HepG2 (cell line): ENCODE results near the gene RIPPLY1.

Experiments
- CREB1 ChIP-seq, 2 experiments: fragments of 450-650 bp in 1 of 2; IDR thresholded peaks; 2 replicates each; pipeline ENCODE4 v1.6.1; 2016 to 2017; ENCODE audit warnings: control low read depth in 1 of 2, mild to moderate bottlenecking in 1 of 2, missing compliant biosample characterization in 1 of 2, missing genetic modification characterization in 1 of 2
- EHMT2 ChIP-seq: fragments of 200-600 bp; sonication (generic); IDR thresholded peaks from 2 replicates; pipeline ENCODE4 v1.7.0; 2017; ENCODE audit warnings: antibody characterized with exemption, low read depth, low read length, borderline replicate concordance
- FIP1L1 ChIP-seq: fragments of 200-400 bp; formaldehyde crosslinking; IDR thresholded peaks from 2 replicates; pipeline ENCODE4 v1.6.1; 2018; ENCODE audit warnings: low read depth, mild to moderate bottlenecking, low read length, moderate library complexity, borderline replicate concordance; ENCODE audit not compliant: insufficient read depth
- MAFK ChIP-seq, 2 experiments: IDR thresholded peaks in 1 of 2; conservative IDR thresholded peaks in 1 of 2; 2 replicates each; pipeline ENCODE4 v1.6.1; 2011; ENCODE audit warnings: improper control_type of control experiment in 2 of 2, low read length in 2 of 2
- TAF1 ChIP-seq: sonication (generic); formaldehyde crosslinking; IDR thresholded peaks from 2 replicates; pipeline ENCODE4 v1.4.0; 2020; ENCODE audit warnings: missing genetic modification reagents
- ZFP1 ChIP-seq: IDR thresholded peaks from 2 replicates; pipeline ENCODE4 v1.6.1; 2016
- ZNF160 ChIP-seq: sonication (generic); formaldehyde crosslinking; IDR thresholded peaks from 2 replicates; pipeline ENCODE4 v1.8.0; 2022; ENCODE audit warnings: mild to moderate bottlenecking, inconsistent platforms, missing genetic modification reagents
- ZNF543 ChIP-seq: sonication (generic); formaldehyde crosslinking; IDR thresholded peaks from 2 replicates; pipeline ENCODE4 v1.4.0; 2020; ENCODE audit warnings: mild to moderate bottlenecking, missing genetic modification reagents
- ZNF660 ChIP-seq: sonication (generic); formaldehyde crosslinking; IDR thresholded peaks from 2 replicates; pipeline ENCODE4 v1.5.1; 2020; ENCODE audit warnings: mild to moderate bottlenecking, low read depth, missing genetic modification reagents, borderline replicate concordance
- TF ChIP-seq, protein P1 (sequence below): sonication (generic); formaldehyde crosslinking; IDR thresholded peaks from 2 replicates; pipeline ENCODE4 v1.4.0; 2020; ENCODE audit warnings: mild to moderate bottlenecking, missing genetic modification reagents, borderline replicate concordance
- TF ChIP-seq, protein P2 (sequence below): sonication (generic); formaldehyde crosslinking; IDR thresholded peaks from 2 replicates; pipeline ENCODE4 v1.5.1; 2020; ENCODE audit warnings: mild to moderate bottlenecking, moderate library complexity, missing genetic modification reagents
- TF ChIP-seq, protein P3 (sequence below): sonication (generic); formaldehyde crosslinking; IDR thresholded peaks from 2 replicates; pipeline ENCODE4 v1.8.1; 2023; ENCODE audit warnings: mild to moderate bottlenecking, inconsistent platforms, moderate library complexity, missing genetic modification reagents, borderline replicate concordance
- TF ChIP-seq, protein P4 (sequence below), 2 experiments: sonication (generic) in 1 of 2; formaldehyde crosslinking in 1 of 2; IDR thresholded peaks; 2 replicates each; pipeline versions ENCODE4 v1.4.0 to v1.6.1; 2018 to 2020; ENCODE audit warnings: missing genetic modification reagents in 2 of 2, borderline replicate concordance in 1 of 2, low read depth in 1 of 2, mild to moderate bottlenecking in 1 of 2, missing biosample characterization in 1 of 2

DNA sequence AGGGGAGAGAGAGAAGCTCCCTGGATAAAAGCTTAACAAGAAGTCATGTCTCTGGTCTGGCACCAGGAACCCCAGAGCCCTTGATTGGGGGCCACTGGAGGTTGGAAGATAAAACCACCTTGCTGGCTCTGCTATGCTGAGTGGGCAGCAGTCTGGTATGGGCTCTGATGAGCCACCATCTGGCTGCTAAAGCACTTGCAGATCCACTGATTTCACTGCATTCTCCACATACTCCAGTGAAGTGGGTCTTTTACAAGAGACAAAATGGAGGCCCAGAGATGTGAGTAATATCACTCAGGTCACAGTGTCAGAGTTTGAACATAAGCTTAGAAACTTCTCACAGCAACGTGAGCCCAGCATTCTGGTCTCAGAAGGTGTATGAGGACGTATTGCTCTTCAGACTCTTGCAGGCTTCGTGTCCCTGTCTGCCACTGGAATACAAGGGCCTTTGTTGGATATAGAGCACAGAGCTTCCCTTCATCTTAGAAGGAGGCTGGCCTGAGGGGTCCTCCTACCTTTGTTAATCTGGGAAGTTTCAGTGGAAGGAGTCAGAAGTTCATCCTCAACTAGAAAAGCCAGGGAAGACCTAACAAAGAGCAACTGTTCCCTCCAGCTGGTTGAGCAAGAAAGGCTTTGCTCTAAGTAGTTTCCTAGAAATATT is 28.8 kb upstream of the RIPPLY1 start:
- TF ChIP-seq ZFP1 (CRISPR knock-in tag) (no peak), ZNF160 (CRISPR knock-in tag) (no peak), MAFK (conservative IDR thresholded peaks at IDR 0.05 in 1 of 2, IDR thresholded peaks at IDR 0.05 in 1 of 2; ENCODE audit: low read length in 2 of 2) (no peak), TAF1 (CRISPR knock-in tag) (no peak), ZNF543 (CRISPR knock-in tag) (no peak), ZNF660 (no peak), CREB1 (IDR thresholded peaks at IDR 0.05) (no peak), CREB1 (CRISPR knock-in tag; IDR thresholded peaks at IDR 0.05) (no peak), FIP1L1 (no peak), EHMT2 (no peak)
- TF ChIP-seq, protein P1, sequence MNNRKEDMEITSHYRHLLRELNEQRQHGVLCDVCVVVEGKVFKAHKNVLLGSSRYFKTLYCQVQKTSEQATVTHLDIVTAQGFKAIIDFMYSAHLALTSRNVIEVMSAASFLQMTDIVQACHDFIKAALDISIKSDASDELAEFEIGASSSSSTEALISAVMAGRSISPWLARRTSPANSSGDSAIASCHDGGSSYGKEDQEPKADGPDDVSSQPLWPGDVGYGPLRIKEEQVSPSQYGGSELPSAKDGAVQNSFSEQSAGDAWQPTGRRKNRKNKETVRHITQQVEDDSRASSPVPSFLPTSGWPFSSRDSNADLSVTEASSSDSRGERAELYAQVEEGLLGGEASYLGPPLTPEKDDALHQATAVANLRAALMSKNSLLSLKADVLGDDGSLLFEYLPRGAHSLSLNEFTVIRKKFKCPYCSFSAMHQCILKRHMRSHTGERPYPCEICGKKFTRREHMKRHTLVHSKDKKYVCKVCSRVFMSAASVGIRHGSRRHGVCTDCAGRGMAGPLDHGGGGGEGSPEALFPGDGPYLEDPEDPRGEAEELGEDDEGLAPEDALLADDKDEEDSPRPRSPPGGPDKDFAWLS (CRISPR knock-in tag) = no peak
- TF ChIP-seq, protein P2, sequence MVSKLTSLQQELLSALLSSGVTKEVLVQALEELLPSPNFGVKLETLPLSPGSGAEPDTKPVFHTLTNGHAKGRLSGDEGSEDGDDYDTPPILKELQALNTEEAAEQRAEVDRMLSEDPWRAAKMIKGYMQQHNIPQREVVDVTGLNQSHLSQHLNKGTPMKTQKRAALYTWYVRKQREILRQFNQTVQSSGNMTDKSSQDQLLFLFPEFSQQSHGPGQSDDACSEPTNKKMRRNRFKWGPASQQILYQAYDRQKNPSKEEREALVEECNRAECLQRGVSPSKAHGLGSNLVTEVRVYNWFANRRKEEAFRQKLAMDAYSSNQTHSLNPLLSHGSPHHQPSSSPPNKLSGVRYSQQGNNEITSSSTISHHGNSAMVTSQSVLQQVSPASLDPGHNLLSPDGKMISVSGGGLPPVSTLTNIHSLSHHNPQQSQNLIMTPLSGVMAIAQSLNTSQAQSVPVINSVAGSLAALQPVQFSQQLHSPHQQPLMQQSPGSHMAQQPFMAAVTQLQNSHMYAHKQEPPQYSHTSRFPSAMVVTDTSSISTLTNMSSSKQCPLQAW = no peak
- TF ChIP-seq, protein P3, sequence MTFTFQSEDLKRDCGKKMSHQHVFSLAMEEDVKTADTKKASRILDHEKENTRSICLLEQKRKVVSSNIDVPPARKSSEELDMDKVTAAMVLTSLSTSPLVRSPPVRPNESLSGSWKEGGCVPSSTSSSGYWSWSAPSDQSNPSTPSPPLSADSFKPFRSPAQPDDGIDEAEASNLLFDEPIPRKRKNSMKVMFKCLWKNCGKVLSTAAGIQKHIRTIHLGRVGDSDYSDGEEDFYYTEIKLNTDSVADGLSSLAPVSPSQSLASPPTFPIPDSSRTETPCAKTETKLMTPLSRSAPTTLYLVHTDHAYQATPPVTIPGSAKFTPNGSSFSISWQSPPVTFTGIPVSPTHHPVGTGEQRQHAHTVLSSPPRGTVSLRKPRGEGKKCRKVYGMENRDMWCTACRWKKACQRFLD = no peak
- TF ChIP-seq, protein P4, sequence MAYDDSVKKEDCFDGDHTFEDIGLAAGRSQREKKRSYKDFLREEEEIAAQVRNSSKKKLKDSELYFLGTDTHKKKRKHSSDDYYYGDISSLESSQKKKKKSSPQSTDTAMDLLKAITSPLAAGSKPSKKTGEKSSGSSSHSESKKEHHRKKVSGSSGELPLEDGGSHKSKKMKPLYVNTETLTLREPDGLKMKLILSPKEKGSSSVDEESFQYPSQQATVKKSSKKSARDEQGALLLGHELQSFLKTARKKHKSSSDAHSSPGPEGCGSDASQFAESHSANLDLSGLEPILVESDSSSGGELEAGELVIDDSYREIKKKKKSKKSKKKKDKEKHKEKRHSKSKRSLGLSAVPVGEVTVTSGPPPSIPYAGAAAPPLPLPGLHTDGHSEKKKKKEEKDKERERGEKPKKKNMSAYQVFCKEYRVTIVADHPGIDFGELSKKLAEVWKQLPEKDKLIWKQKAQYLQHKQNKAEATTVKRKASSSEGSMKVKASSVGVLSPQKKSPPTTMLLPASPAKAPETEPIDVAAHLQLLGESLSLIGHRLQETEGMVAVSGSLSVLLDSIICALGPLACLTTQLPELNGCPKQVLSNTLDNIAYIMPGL (CRISPR knock-in tag; IDR thresholded peaks at IDR 0.05; ENCODE audit: borderline replicate concordance in 1 of 2, low read depth in 1 of 2) = no peak
